ENCODE data around the gene CYCS. TPM values are rescaled to one million over a fixed set of nuclear protein-coding genes. Genes with fewer than 3 reads are reported as not detected.

The CYCS gene
- total and polyA plus RNA-seq, 10 donors = 18.6 to 83.6 (median 51.0) TPM

GRCh38 chr7:25098096-25099046 lies 26.7 kb downstream of the CYCS start:
- Histone ChIP-seq H3K9me3 (no peaks in the 10 kb centered on the region), H3K27me3 (replicated peaks in 1 of 7) (no peaks in the 10 kb centered on the region), H3K4me1 (peaks cover 0 to 12% (median 4%) of the 10 kb centered on the region in 6 donors), H3K36me3 (no peaks in the 10 kb centered on the region), H3K27ac (no peak overlapping the region), H3K4me3 (no peak overlapping the region)
- intact Hi-C loops (cut with DNase I; ENCODE audit: low total_unique reads) = no loop called here
- WGBS, 5 donors = 31 to 36% (median 34%) methylated on average over 11 of the region's 11 CpGs
- peak; percentile 80 for DNase-seq
- TF ChIP-seq POLR2A (IDR thresholded peaks at IDR 0.05) (no peak), POLR2AphosphoS5 (IDR thresholded peaks at IDR 0.05) (no peak), CTCF (IDR thresholded peaks at IDR 0.05 in 8 of 11, conservative IDR thresholded peaks at IDR 0.05 in 3 of 11) (peak in 10 of 11 experiments; percentile 48 to 89 (median 82))

GRCh38 chr7:25095516-25096345 lies 29.3 kb downstream of the CYCS start:
- no peaks in the 10 kb centered on the region for H3K9me3 ChIP-seq
- no peak overlapping the region for H3K4me3 ChIP-seq
- WGBS, 5 donors = 63 to 74% (median 68%) methylated on average over 5 of the region's 5 CpGs
- no peaks in the 10 kb centered on the region for H3K36me3 ChIP-seq
- no peak for DNase-seq
- peaks cover 0 to 16% (median 4%) of the 10 kb centered on the region in 6 donors for H3K4me1 ChIP-seq
- no peaks in the 10 kb centered on the region for H3K27me3 ChIP-seq (replicated peaks in 1 of 7)
- TF ChIP-seq POLR2A (IDR thresholded peaks at IDR 0.05) (no peak), POLR2AphosphoS5 (IDR thresholded peaks at IDR 0.05) (no peak), CTCF (IDR thresholded peaks at IDR 0.05 in 8 of 11, conservative IDR thresholded peaks at IDR 0.05 in 3 of 11) (no peak)
- intact Hi-C loops (cut with DNase I; ENCODE audit: low total_unique reads) = no loop called here
- H3K27ac ChIP-seq = no peak overlapping the region

GRCh38 chr7:25093268-25093826 lies 31.7 kb downstream of the CYCS start:
- H3K27me3 ChIP-seq (replicated peaks in 1 of 7) = no peaks in the 10 kb centered on the region
- peak; percentile 91 for DNase-seq
- 66 to 73% (median 69%) methylated on average over 6 of the region's 6 CpGs for WGBS, 5 donors
- H3K9me3 ChIP-seq = no peaks in the 10 kb centered on the region
- H3K4me3 ChIP-seq = no peak overlapping the region
- H3K27ac ChIP-seq = no peak overlapping the region
- no peak for TF ChIP-seq POLR2AphosphoS5 (IDR thresholded peaks at IDR 0.05)
- TF ChIP-seq CTCF (IDR thresholded peaks at IDR 0.05 in 8 of 11, conservative IDR thresholded peaks at IDR 0.05 in 3 of 11) = peak; percentile 27 to 80 (median 65)
- H3K4me1 ChIP-seq = peaks cover 0 to 16% (median 4%) of the 10 kb centered on the region in 6 donors
- intact Hi-C loops (cut with DNase I; ENCODE audit: low total_unique reads) = loop anchor here (5.0 kb wide), 1 partner anchor 281 kb away; no protein-coding TSS in a partner anchor
- no peaks in the 10 kb centered on the region for H3K36me3 ChIP-seq
